Fibroblast of peridontal ligament (primary cell): ENCODE data around the gene HK3.

Experiments
- DNase-seq: peaks from one replicate; pipeline ENCODE4 v3.0.0-alpha.2; 2010; ENCODE audit errors: extremely low read depth

Gene HK3

GRCh38 chr5:176902911-176903664, 3.9 kb upstream of the HK3 start:
- no peak for DNase-seq

- DNase-seq, result no peak
These were observed 3.1 kb upstream of the HK3 start for GRCh38 chr5:176902102-176902814.

GRCh38 chr5:176901260-176902101, 2.3 kb upstream of the HK3 start:
- no peak for DNase-seq

GRCh38 chr5:176900780-176901204, 1.6 kb upstream of the HK3 start:
- no peak for DNase-seq

- no peak for DNase-seq
These were observed 1.0 kb upstream of the HK3 start for GRCh38 chr5:176899946-176900779.

GRCh38 chr5:176897263-176897662, 1.9 kb downstream of the HK3 start:
- no peak for DNase-seq

- no peak for DNase-seq
These were observed 3.3 kb downstream of the HK3 start for GRCh38 chr5:176895831-176896230.

GRCh38 chr5:176894298-176894697, 4.8 kb downstream of the HK3 start:
- DNase-seq, result no peak

- no peak for DNase-seq
These were observed 6.5 kb downstream of the HK3 start for GRCh38 chr5:176892663-176893062.

- DNase-seq, result no peak
These were observed 7.7 kb downstream of the HK3 start for GRCh38 chr5:176891331-176891958.

GRCh38 chr5:176890455-176891330, 8.5 kb downstream of the HK3 start:
- DNase-seq, result no peak

- no peak for DNase-seq
These were observed 9.5 kb downstream of the HK3 start for GRCh38 chr5:176889321-176890280.

- no peak for DNase-seq
These were observed 10.3 kb downstream of the HK3 start for GRCh38 chr5:176888865-176889165.

GRCh38 chr5:176888016-176888864, 10.9 kb downstream of the HK3 start:
- DNase-seq, result no peak

- DNase-seq, result no peak
These were observed 11.8 kb downstream of the HK3 start for GRCh38 chr5:176887252-176887849.

GRCh38 chr5:176886336-176887251, 12.6 kb downstream of the HK3 start:
- DNase-seq, result no peak

- DNase-seq, result no peak
These were observed 14.6 kb downstream of the HK3 start for GRCh38 chr5:176884571-176884890.
